IPS DF 19.7 (cell line): ENCODE results near the gene ABHD12B.
"Not testable (repeated sequence)": the region's sequence is repeated elsewhere in the genome, so short reads cannot be mapped to it uniquely, and the experiment has no call there.

Experiments
- DNase-seq: peaks from one replicate; pipeline ENCODE4 v3.0.0-alpha.2; 2013; ENCODE audit warnings: low read depth, low spot score

ABHD12B gene

GRCh38 chr14:50935126-50936015 is 63.5 kb downstream of the ABHD12B start:
- no peak for DNase-seq

- no peak for DNase-seq
Measured at GRCh38 chr14:50936016-50936340, 64.1 kb downstream of the ABHD12B start.

DNA sequence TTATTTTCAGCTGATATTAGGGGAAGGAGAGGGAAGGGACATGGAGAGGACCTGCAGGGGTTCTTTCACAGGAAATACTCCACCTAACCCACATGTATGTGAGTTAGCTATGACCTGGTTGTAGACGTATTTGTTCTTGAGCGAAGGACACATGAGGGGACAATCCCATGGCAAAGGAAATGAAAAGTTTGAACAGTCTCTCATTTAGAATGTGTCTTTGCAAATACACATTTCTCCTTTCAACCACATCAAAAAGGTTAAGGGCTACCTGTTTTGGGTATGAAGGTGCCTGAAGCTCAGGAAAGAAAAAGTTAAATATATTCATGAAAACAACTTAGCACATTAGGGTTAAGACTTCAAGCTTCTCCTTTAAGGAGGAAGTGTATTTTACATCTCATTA is 65.0 kb downstream of the ABHD12B start:
- no peak for DNase-seq

- DNase-seq = no peak
Measured at GRCh38 chr14:50937325-50937724, 65.5 kb downstream of the ABHD12B start.

GRCh38 chr14:50937800-50938199 is 65.9 kb downstream of the ABHD12B start:
- no peak for DNase-seq

DNA sequence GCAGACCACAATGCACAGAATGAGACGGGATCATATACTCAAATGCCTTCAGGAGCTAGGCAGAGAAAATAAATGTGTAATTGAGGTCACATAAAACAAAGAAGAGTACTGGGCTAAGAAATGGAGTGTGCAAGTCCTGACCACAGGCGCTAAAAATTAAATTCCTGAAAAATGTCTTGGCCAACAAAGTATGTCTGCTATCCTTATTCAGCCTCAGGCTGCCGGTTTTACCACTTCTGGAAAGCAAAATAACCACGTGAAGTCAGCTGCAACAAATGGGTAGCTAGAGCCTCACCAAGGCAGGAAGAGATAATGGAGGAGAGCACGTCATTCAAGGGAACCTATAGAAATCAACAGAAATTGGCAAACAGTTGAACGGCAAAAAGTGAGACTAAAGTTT is 69.3 kb downstream of the ABHD12B start:
- no peak for DNase-seq

DNA sequence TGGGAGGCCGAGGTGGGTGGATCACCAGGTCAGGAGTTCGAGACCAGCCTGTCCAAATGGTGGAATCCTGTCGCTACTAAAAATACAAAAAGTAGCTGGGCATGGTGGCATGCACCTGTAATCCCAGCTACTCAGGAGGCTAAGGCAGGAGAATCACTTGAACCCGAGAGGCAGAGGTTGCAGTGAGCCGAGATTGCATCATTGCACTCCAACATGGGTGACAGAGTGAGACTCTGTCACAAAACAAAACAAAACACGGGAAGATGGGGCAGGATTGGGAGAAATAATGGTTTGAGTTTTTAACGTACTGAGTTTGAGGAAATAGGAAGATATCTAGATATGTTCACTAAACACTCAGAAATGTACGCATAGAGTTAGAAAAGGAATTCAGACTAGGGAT is 69.8 kb downstream of the ABHD12B start:
- not testable (repeated sequence) for DNase-seq

GRCh38 chr14:50943261-50943942 is 71.5 kb downstream of the ABHD12B start:
- no peak for DNase-seq

- no peak for DNase-seq
Measured at GRCh38 chr14:50943943-50944646, 72.2 kb downstream of the ABHD12B start, which contains the start of gene PYGL. Gene PYGL (minus strand): TSS chr14:50944483. CDS start chr14:50944403, 80 bp downstream.

GRCh38 chr14:50944647-50945413 is 73.0 kb downstream of the ABHD12B start:
- DNase-seq = no peak

DNA sequence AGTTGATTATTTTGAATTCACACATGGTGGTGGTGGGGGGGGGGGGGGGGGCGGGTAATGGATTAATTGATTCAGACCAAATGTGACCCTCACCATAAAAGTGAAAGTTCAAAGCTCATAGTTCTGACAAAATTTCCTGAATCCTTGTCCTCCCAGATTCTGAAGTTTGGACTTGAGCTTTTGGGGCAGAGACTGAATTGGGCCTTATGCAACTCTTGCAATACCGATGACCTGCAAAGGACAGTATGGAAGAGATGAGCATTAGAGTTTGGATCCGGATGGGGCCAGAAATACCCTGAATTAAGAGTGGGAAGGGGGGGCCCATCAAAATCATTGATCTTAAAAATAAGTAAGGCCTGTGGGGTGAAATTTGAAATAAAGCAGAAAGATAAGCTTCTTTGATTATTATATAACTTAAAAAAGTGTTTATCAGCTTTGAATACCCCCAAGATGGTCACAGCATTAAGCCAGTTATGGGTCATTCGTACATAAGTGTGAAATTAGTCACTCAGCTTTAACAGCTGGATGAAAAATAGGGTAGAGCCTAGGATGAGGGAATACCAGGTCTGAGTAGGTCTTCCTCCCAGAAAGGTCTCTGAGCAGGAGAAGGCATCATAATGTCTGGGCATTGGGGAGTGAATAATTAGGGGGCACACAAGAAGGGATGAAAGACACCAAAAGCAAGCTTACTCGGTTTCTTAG is 74.5 kb downstream of the ABHD12B start:
- DNase-seq = no peak

GRCh38 chr14:50947446-50947845 is 75.6 kb downstream of the ABHD12B start:
- DNase-seq = no peak

DNA sequence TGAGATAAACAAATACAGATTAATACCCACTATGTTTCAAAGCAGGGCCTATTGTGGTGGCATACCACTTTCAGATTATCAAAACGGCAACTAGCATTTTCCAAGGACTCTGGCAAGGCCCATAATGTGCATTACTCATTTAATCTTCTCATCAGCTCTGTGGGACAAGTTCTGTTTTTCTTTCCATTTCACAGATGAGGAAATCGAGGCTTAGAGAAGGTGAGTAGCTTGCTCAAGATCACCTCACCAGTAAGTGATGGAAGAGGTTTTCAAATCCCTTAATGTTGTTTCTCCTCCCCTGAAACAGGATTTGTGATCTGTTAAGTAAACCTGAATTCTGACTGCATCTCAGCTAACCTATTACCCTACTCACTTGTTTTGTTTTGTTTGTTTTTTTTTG is 76.4 kb downstream of the ABHD12B start:
- no peak for DNase-seq

GRCh38 chr14:50951032-50951431 is 79.2 kb downstream of the ABHD12B start:
- no peak for DNase-seq

- DNase-seq = no peak
Measured at GRCh38 chr14:50953502-50953901, 81.6 kb downstream of the ABHD12B start.
